Peyer's patch (tissue), 4 donors: ENCODE data around the gene CAMK2D.

Experiments
- POLR2A ChIP-seq, 2 donors: fragments of 450-650 bp; IDR thresholded peaks; one replicate each; pipeline ENCODE4 v1.5.1; 2017; ENCODE audit warnings: antibody characterized with exemption in 2 of 2, mild to moderate bottlenecking in 2 of 2, moderate library complexity in 2 of 2
- TF ChIP-seq, protein P1 (sequence below), 6 experiments: fragments of 450-650 bp in 4 of 6; fragments of 200-600 bp in 2 of 6; sonication (generic) in 1 of 6; IDR thresholded peaks; one replicate each; pipeline ENCODE4 v1.5.1; 2017 to 2019; ENCODE audit warnings: antibody characterized with exemption in 6 of 6, mild to moderate bottlenecking in 3 of 6, moderate library complexity in 1 of 6

DNA sequence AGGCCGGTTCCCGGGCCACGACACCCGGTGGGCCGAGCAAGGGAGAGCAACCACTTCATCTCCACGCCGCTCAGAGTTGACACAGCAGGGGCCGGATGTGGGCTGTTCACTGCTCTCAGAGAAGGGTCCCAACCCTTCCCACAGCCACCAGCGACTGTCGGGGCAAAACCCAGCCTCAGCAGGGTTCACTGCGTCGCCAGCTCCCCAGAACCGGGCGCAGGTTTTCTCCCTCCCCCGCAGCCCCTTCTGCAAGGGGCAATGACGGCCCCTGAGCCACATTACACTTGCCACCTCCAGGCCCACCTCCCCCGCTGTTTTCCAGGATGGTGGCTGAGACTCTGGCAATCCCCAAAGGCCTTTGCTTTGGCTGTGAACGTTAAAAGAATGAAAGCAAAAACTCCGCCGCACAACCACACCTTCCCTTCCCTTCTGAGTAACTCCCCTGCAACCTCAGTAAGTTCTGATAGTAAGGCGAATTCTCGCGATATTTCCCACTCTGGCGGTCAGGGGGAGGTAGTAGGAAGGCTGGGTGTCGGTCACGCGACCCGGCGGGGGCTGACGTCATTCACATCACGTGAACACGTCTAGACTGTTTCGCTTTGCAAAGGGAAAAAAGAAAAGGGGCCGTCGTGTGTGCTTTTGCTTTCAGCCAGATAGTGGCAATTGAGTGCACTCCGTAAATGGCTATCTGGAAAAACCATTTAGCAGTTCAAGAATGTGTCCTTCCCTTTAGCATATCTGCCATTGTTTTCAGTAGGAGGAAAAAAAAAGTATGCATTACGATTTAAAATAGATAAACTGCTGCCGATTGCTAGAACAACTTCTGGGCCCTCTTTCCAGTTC, 869 bp upstream of the CAMK2D start:
- TF ChIP-seq, protein P1, sequence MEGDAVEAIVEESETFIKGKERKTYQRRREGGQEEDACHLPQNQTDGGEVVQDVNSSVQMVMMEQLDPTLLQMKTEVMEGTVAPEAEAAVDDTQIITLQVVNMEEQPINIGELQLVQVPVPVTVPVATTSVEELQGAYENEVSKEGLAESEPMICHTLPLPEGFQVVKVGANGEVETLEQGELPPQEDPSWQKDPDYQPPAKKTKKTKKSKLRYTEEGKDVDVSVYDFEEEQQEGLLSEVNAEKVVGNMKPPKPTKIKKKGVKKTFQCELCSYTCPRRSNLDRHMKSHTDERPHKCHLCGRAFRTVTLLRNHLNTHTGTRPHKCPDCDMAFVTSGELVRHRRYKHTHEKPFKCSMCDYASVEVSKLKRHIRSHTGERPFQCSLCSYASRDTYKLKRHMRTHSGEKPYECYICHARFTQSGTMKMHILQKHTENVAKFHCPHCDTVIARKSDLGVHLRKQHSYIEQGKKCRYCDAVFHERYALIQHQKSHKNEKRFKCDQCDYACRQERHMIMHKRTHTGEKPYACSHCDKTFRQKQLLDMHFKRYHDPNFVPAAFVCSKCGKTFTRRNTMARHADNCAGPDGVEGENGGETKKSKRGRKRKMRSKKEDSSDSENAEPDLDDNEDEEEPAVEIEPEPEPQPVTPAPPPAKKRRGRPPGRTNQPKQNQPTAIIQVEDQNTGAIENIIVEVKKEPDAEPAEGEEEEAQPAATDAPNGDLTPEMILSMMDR (IDR thresholded peaks at IDR 0.05), result peak in 2 of 6 experiments; percentile 9 to 29
- peak; percentile 96 to 99 for TF ChIP-seq POLR2A (IDR thresholded peaks at IDR 0.05)
